ENCODE measurements around the gene SDF2.
"Not testable (repeated sequence)": the region's sequence is repeated elsewhere in the genome, so short reads cannot be mapped to it uniquely, and the experiment has no call there.

The SDF2 gene

DNA sequence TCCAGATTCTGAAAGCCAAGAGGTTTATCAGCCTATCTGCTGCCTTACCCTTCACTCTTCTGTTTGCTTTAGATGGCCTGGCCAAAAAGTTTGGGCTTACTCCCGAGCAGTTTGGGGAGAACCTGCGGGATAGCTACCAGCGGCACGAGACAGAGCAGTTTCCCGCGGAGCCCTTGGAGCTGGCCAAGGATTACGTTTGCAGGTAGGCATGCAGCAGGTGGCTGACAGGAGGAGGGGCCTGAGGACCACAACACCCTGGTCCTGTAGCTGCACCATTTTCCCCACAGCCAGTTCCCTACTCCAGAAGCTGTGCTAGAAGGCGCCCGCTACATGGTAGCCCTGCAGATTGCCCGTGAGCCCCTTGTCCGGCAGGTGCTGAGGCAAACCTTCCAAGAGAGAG is 20.9 kb upstream of the SDF2 start:
- no peak for DNase-seq

DNA sequence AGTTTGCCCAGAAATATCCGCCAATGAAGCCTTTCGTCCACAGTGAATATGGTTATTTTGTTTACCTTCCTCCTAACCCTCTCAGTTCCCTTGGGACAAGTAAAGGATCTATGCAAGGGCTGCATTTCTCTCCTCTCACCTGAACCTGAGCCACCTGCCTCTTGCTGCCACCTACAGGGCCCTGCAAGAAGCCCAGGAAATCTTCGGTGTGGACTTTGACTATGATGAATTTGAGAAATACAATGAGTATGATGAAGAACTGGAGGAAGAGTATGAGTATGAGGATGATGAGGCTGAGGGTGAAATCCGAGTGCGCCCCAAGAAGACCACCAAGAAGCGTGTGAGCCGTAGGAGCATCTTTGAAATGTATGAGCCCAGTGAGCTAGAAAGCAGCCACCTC is 14.3 kb upstream of the SDF2 start:
- DNase-seq = no peak

DNA sequence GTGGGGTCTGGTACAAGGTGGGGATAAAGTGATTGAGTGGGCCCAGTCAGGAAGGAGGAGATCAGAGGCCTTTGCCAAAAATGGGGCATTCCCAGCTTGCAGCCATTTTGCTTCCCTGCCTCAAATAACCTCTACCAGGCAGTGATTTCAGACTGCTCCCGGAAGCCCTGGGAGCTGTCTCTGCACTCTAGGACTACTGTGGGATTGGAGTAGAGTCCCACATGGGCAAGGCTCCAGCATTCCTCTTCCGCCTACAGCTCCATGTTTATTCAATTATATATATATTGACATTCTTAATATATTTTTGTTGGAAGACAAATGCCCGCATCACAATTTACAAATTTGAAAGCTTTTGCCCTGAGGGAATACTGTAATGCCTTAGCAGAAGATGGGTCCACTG is 13.8 kb upstream of the SDF2 start:
- DNase-seq = no peak

DNA sequence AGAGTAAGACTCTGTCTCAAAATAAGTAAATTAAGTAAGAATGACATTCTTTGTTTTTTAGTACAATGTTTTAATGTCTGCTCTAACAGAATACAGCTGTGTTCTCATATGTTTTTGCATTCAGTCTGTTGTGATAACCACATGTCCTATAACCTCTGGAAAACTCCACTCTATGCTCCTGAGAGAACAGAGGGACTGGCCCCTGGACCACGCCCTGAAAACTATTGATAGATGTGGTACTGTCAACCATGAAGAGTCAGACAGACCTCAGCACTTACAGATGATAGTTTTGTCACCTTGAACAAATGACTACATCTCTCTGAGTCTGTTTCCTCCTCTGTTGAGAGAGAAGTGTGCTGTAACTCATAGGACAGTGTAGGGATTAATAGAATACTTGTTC is 8.2 kb upstream of the SDF2 start:
- DNase-seq = no peak

DNA sequence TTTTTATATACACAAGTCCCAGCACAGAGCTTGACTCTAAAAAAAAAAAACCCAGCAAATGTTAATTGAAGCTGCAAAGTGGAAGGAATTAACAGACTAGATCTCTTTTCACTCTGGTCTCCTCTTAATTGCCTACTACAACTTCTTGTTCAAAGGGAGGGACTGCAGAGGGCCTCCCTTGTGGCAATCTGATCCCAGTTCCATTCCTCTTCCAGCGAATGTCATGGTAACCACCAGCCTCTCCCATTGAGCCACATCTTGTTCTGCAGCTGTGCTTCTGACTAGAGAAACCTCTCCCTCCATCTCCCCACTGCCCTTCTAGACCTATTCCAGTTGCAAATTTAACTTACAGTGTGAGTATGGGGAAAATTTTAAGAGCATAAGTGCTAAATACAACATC is 6.2 kb upstream of the SDF2 start:
- DNase-seq = no peak

DNA sequence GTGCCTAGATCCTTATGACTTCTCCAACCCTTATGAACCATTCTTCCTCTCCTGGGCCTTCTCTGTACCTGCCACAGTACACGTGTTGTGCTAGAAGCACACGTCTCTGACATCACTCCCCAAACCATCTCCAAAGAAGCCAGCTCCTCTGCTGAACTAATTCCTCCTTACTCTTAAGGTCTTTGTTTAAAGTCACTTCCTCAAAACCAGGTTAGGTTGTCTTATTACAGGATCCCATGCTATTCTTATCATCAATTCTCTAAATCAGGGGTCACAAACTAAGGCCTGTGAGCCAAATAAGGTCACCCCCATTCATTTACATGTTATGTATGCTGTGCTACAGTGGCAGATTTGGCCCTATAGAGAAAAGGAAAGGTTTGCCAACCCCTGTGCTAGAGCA is 4.3 kb upstream of the SDF2 start:
- no peak for DNase-seq

DNA sequence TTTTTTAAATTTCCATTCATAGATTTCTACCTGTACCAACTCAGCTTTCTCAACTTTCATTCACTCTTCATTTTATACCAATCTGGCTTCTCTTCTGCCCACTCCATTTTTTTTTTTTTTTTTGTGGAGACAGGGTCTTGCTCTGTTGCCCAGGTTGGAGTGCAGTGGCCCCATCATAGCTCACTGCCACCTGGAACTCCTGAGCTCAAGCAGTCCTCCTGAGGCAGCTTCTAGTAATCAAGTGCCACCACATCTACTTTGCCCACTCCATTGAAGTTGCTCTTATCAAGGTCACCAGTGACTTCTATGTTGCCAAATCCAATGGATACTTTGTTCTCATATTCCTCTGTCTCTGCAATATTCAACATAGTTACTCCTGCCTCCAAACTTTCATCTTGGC is 2.0 kb upstream of the SDF2 start:
- no peak for DNase-seq

DNA sequence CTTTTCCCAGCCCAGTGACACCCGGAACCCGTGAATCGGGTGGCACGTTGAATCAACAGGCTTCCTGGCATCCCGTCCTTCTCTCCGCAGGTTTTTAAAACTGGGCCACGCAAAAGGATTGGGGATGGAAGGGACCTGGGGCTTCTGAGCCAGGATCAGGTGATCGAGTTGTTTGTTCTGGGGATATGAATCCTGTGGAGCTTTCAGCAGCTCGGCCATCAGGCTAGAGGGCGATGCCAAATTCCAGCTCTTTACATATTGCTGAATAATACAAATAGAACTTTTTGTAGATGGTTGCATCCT is 772 bp upstream of the SDF2 start:
- DNase-seq = no peak

DNA sequence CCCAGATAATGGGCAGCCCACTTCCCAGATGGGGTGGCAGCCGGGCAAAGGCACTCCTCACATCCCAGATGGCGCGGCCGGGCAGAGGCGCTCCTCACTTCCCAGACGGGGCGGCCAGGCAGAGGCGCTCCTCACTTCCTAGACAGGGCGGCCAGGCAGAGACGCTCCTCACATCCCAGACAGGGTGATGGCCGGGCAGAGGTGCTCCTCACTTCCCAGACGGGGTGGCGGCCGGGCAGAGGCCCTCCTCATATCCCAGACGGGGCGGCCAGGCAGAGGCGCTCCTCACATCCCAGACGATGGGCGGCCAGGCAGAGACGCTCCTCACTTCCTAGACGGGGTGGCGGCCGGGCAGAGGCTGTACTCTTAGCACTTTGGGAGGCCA is 2.2 kb downstream of the SDF2 start:
- not testable (repeated sequence) for DNase-seq

DNA sequence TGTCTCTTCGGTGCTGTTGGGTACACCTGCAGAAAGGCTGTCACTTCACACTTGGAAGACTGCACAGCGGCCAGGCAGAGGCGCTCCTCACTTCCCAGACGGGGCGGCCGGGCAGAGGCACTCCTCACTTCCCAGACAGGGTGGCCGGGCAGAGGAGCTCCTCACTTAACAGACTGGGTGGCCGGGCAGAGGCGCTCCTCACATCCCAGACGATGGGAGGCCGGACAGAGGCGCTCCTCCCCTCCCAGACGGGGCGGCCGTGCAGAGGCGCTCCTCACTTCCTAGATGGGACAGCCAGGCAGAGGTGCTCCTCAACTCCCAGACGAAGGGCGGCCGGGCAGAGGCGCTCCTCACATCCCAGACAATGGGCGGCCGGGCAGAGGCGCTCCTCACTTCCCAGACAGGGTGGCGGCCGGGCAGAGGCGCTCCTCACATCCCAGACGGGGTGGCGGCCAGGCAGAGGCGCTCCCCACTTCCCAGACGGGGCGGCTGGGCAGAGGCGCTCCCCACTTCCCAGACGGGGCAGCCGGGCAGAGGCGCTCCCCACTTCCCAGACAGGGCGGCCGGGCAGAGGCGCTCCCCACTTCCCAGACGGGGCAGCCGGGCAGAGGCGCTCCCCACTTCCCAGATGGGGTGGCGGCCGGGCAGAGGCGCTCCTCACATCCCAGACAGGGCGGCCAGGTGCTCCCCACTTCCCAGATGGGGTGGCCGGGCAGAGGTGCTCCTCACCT is 2.8 kb downstream of the SDF2 start:
- not testable (repeated sequence) for DNase-seq

DNA sequence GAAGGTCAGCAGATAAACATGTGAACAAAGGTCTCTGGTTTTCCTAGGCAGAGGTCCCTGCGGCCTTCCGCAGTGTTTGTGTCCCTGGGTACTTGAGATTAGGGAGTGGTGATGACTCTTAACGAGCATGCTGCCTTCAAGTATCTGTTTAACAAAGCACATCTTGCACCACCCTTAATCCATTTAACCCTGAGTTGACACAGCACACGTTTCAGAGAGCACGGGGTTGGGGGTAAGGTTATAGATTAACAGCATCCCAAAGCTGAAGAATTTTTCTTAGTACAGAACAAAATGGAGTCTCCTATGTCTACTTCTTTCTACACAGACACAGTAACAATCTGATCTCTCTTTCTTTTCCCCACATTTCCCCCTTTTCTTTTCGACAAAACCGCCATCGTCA is 3.4 kb downstream of the SDF2 start:
- DNase-seq = not testable (repeated sequence)

DNA sequence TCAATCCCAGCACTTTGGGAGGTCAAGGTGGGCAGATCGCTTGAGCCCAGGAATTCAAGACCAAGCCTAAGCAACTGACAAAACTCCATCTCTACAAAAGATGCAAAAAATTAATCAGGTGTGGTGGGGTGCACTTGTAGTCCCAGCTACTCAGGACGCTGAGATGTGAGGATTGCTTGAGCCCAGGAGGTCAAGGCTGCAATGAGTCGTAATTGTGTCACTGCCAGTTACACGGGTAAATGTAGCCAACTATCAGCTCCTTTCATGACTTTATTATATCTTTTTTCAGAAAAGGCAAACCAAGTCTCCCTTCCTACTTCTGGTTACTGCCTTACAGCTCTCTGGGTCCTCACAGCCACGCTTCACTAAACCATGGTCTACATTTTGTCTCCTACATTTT is 4.0 kb downstream of the SDF2 start:
- DNase-seq = no peak

DNA sequence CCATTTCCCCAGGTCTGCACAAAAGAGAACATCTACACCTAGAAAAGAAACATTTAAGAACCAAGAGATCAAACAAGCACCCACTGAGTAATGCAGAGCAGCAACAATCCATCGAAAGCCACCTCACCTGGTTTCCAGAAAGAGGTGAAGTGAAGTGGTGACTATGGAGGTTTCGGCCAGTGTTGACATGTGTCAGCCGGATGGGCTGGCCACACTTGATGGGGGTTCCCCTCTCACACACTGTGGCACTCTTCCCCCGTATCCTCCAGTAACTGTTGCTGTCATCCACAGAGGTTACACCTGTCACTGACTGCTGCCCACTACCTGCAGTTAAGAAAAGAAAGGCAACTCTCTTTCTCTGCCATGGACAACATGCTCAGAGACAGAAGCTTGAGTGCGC is 6.5 kb downstream of the SDF2 start:
- no peak for DNase-seq

DNA sequence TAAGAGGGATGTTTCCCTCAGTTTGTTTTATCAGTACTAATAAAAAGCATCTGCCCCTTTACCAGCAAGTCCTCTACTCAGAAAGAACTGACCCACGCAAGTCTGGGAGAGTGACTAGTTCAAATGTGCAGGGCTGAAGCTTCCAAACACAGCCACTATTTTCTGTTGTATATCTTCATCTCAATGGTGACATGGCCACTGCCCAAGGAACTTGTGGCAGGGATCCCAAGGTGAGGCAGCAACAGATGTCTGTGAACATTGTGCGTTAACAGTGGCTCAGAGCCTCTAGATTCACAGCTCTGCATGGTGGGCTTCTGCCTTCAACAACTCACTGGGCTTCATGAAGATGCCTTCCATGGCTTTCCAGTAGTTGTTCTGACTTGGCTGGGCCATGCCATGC is 13.0 kb downstream of the SDF2 start:
- DNase-seq = no peak

DNA sequence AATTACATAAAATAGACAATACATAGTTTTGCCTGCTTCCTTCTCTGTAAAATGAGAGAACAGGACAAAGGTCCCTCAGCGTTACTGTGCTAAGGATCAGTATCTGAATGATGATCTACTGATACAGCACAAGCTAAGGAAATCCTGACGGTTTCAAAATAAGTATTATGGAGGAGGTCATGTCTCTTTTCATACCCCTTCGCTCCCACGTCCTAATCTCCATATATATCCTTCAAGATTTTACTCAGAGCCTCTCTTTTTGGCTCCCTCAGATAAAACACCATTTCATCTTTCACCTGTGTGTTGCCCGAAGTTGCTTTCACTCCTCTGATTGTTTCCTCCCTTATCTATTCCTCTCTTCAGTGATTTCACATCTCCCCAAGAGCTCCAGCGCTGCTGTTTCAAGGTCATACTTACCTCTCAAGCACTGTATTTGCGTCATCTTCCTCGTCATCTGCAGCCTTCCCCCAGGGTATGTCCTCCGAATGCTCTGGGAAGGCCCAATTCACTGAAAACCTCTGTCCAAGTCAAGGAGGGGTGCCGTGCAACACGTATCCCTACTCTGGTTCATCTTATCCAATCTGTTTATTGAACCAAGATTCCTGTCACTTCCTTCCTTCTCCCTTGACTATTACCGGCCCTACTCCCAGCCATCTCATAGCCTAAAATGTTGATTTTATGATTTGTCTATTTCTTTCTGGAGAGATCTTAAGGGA is 15.5 kb downstream of the SDF2 start:
- peak in 1 of 2 experiments; percentile 47 for DNase-seq

DNA sequence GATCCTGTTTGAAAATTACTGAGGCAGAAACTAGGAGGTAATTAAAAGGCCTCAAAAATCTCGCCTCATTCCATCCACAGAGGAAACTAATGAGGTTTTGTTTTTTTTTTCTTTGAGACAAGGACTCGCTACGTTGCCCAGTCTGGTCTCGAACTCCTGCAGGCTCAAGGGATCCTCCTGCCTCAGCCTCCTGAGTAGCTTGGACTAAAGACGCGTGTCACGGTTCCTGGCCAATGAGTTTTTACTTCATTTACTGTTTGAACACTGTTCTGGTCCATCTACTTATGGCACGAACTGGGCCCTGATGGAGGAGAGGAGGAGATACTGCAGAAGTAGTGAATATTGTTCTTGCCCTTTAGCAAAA is 16.1 kb downstream of the SDF2 start:
- no peak for DNase-seq

DNA sequence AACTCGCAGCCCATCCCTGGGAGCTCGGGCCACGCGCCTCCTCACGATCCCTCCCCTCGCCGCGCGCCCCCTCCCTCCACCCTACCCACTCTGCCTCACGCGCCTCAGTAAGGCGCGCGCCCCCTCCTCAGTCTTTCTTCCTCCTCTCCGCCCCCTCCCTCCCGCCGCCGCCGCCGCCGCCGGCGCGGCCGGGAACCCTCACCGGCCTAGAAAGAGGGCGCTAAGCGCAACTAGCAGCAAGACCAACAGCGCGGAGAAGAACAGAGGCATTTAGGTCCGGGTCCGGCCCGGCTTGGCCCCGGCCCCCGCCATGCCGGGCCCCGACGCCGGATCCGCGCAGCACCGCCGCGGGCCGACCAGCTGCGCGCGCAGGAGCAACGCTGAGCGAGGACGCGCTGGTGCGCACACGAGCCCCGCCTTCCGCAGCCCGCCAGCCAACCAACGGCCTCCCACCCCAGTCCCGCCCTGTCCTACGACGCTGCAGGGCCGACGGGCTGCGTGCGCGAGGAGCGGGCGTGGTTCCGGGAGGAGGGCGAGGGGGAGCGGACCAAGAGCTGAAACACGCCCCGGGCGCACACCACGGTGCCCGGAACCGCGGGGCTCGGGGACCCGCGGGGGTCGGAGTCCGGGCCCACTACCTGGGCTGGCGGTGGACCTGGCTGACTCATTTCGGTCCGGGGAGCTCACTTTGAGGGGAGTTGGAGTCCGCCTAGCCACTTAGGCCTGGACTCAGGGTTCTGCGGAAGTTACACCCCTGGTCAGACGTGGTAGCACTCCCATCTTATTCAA is 16.7 kb downstream of the SDF2 start, which contains the start of gene BLTP2:
Gene BLTP2 (minus strand): TSS at position 372 of the 789 bp plus-strand sequence. CDS start 102 bp downstream, at position 270.
- peak; percentile 91 to 96 for DNase-seq

DNA sequence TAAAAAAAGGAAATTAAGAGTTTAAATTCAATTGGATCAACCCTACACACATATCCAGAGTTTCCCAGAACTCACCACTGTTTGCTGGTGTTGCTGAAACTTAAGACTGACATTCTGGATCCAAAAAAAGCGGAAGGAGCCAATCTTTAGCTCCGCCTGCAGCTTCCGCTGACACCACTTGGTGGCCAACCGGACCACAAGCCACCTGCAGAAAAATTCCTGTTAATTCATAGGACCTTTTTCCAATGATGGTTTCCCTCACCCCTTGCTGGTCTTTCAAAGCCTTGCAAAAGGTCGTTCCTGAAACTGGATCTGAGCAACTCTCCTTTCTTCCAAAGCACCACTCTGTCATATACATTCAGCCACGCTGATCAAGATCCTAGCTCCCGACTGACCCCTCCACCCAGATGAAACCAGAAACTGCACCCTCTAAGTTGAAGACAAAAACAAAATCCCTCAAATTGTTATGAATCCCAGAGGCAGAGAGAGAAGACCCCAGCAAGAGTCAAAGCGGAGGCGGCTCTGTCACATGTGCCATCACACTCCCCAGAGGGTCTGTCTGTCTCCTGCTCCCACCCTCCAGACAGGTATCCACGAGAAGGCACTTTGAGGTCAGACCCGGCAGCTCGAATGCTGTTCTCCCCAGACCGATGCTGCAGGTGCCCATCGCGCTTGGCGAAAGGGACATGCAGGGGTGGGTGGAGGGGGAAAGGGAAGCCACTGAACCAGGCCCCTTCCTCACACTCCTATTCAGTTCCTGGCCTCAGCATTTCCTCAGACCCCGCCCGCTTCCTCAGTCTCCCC is 17.5 kb downstream of the SDF2 start:
- peak; percentile 17 to 51 for DNase-seq

DNA sequence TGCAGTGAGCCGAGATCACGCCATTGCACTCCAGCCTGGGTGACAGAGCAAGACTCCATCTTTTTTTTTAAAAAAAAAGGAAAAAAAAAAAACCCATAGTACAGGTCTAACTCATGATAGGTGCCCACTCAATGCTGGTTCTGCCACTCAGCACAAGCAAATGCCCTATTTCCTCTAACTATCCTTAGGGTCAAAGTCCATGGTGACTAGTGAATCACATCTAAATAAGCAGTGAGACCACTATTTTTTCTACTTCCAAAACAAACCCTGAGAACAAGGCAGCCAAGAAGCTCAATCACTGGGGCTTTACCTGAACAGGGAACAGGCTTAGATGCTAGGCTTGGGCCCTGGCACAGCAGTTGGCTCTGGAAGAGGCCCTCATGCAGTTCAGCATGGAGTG is 20.1 kb downstream of the SDF2 start:
- no peak for DNase-seq

DNA sequence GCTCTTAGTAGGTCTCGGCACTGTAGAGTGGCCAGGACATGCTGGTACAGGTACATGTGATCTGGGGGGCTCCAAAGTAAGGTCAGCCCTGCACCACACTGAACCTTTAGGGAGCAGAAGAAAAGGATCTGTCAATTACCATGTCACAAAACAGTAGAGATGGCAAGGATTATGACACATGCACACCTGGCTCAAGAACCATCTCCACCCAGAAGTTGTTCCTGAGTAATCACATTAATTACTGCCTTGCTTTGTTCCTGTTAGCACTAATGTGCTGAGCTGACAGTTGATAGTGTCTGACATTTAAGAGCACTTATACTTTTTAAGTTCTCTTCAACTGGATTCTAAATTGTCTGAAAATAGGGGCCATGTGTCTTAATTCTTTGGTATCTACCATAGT is 26.2 kb downstream of the SDF2 start:
- no peak for DNase-seq

DNA sequence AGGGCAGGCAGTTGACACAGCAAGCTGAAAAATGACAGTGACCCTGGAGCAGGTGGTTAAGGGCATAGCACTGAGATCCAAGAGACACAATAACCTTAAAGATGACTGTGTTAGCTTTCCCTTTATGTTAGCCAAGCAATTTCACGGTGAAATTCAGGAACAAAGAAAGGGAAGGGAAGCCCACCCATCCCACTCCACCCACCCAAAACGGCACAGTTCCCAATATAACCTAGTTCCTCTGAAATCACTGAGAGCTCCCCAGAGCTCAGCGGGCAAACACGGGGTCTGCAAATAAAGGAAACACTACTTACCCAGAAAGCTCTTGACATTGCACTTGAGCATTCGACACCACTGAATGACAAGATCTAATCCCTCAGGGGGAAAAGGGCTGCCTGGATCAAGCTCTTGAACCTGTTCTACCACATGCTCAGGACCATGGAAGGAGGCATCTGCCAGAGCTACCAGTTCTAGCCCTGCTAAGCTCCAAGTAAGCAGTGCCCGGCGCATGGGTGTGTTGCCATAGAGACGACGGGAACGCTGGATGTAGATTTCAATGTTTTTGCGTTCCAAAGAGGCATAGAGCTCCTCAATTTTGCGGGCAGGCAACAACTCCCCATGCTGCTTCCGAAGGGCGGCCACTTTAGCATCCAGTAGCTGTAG is 27.4 kb downstream of the SDF2 start:
- no peak for DNase-seq

DNA sequence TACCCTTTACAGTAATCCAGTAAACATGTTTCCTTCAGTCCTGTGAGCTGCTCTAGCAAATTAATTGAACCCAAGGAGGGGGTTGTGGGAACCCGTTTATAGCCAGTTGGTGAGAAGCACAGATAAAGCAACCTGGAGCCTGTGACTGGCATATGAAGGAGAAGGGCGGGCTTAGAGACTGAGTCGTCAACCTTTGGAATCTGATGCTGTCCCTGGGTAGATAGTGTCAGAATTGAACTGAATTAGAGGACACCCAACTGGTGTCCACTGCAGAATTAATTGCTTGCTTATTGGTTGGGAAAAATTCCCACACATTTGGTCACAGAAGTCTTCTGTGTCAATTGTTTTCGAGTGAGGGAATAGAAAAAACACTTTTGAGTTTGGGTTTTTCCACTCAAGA is 34.9 kb downstream of the SDF2 start:
- DNase-seq = no peak

DNA sequence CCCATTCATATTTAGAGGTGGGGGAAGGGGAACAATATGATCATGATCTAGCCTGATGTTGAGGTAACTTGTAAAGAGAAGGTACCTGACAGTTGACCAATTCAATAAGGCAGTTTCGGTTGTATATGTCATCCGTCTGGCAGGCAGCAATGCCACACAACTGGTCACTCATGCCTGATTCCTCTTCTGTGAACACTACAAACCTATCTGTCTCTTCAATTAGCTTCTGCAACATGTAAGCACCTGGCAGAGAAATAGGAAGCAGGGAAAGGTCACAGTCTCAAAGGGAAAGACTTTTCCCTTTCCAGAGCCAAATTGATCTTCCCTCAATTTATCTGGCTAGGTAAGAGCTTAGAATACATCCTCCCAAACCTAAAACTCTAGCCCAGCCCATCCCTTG is 37.6 kb downstream of the SDF2 start:
- no peak for DNase-seq
